ENCODE measurements around the gene POT1. TPM values are rescaled to one million over a fixed set of nuclear protein-coding genes. Genes with fewer than 3 reads are reported as not detected.

Gene POT1
- total RNA-seq, 2 donors from 2014 or later, result 46.0 to 52.7 TPM

GRCh38 chr7:124791426-124791825 is 138.2 kb downstream of the POT1 start:
- ATAC-seq (no peak), DNase-seq (ENCODE audit: low spot score in 2 of 2) (no peak)
- H3K9me3 Mint-ChIP-seq, result peaks cover 3 to 9% of the 10 kb centered on the region in 2 donors
- H3K27ac Mint-ChIP-seq, result no peak overlapping the region
- H3K36me3 Mint-ChIP-seq, result peaks cover 0 to 4% of the 10 kb centered on the region in 2 donors

GRCh38 chr7:124790645-124791044 is 139.0 kb downstream of the POT1 start:
- Mint-ChIP-seq H3K27ac (no peak overlapping the region), H3K9me3 (peaks cover under 1 to 2% of the 10 kb centered on the region in 2 donors), H3K36me3 (no peaks in the 10 kb centered on the region)
- ATAC-seq, result no peak
- no peak for DNase-seq (ENCODE audit: low spot score in 2 of 2)

- Mint-ChIP-seq H3K9me3 (no peaks in the 10 kb centered on the region), H3K36me3 (no peaks in the 10 kb centered on the region), H3K27ac (no peak overlapping the region)
- DNase-seq (ENCODE audit: low spot score in 2 of 2) (no peak), ATAC-seq (no peak)
Observed at GRCh38 chr7:124785994-124786393, 143.6 kb downstream of the POT1 start.

DNA sequence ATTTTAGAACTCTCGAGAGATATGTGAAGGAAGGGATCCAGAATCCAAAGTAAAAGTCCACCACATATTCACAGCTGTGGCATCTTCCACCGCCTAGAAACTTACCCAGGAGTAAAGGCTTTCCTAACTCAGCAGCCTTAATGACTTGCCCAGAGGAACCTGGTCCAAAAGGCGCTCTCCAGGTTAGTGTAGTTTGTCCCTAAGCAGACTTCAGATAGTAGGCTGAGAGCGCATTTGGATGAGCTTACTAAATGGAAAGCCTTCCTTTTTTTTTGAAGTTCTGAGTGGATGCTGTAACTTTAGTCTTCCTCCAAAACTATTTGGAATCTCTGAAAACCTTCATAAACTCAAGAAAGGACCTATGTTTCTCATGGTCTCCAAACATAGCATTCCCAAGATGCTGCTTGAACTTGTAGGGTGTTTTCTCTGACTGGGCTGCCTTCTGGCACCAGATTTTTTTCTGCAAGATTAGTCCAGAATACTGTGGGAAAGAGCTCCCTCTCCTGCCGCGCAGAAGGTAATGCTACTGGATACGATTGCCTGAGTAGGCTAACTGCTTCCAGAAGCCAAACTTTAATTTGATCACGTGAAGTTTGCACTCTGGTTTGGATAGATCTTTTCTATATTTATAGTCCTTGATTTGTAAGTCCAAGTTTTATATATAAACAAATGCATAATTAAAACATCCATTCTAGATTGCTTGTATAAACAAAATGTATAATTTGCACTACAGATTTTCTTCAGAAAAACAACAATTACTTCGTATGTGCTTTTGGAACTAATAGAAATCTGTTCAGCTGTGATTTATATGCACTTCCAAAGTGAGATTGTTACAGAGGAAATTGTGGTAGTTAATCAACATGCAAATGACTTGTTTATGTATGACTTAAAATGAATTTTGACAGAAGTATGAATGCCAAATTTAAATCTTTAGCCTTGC is 144.5 kb downstream of the POT1 start:
- peak in 1 of 2 donors; percentile 6 for DNase-seq (ENCODE audit: low spot score in 2 of 2)
- Mint-ChIP-seq H3K27ac (no peak overlapping the region), H3K9me3 (no peaks in the 10 kb centered on the region), H3K36me3 (no peaks in the 10 kb centered on the region)
- ATAC-seq, result peak in 1 of 2 donors; percentile 59

- no peak for ATAC-seq
- Mint-ChIP-seq H3K36me3 (no peaks in the 10 kb centered on the region), H3K9me3 (no peaks in the 10 kb centered on the region), H3K27ac (no peak overlapping the region)
- DNase-seq (ENCODE audit: low spot score in 2 of 2), result no peak
Observed at GRCh38 chr7:124783271-124783670, 146.4 kb downstream of the POT1 start.

GRCh38 chr7:124781907-124782734 is 147.5 kb downstream of the POT1 start:
- H3K27ac Mint-ChIP-seq, result no peak overlapping the region
- DNase-seq (ENCODE audit: low spot score in 2 of 2) (no peak), ATAC-seq (no peak)
- H3K9me3 Mint-ChIP-seq, result no peaks in the 10 kb centered on the region
- H3K36me3 Mint-ChIP-seq, result no peaks in the 10 kb centered on the region

- ATAC-seq, result no peak
- H3K9me3 Mint-ChIP-seq, result no peaks in the 10 kb centered on the region
Observed at GRCh38 chr7:124781418-124781817, 148.2 kb downstream of the POT1 start.

GRCh38 chr7:124780608-124781007 is 149.0 kb downstream of the POT1 start:
- Mint-ChIP-seq H3K27ac (no peak overlapping the region), H3K36me3 (no peaks in the 10 kb centered on the region), H3K9me3 (no peaks in the 10 kb centered on the region)
- ATAC-seq (no peak), DNase-seq (ENCODE audit: low spot score in 2 of 2) (no peak)

More at GRCh38 chr7:124781418-124781817, 148.2 kb downstream of the POT1 start:
- Mint-ChIP-seq H3K27ac (no peak overlapping the region), H3K36me3 (no peaks in the 10 kb centered on the region)
- DNase-seq (ENCODE audit: low spot score in 2 of 2), result no peak

DNA sequence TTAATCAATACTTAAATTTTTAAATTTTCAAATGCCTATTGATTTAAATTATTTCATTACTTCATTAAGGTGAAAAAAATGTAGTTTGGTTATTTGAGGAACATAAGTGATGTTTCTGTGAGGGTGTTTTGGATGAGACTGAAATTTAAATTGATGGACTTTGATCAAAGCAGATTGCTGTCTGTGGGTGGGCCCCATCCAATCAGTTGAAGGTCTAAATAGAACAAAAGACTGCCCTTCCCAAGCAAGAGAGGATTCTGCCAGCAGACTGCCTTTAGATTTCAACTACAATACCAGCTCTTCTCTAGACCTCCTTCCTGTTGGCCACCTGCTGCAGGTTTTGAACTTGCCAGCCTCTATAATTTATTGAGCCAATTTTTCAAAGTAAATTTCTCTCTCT is 149.6 kb downstream of the POT1 start:
- DNase-seq (ENCODE audit: low spot score in 2 of 2), result no peak
- no peaks in the 10 kb centered on the region for H3K36me3 Mint-ChIP-seq
- no peaks in the 10 kb centered on the region for H3K9me3 Mint-ChIP-seq
- no peak overlapping the region for H3K27ac Mint-ChIP-seq
- no peak for ATAC-seq

GRCh38 chr7:124779620-124780019 is 150.0 kb downstream of the POT1 start:
- DNase-seq (ENCODE audit: low spot score in 2 of 2) (no peak), ATAC-seq (no peak)
- Mint-ChIP-seq H3K36me3 (no peaks in the 10 kb centered on the region), H3K9me3 (no peaks in the 10 kb centered on the region), H3K27ac (no peak overlapping the region)

DNA sequence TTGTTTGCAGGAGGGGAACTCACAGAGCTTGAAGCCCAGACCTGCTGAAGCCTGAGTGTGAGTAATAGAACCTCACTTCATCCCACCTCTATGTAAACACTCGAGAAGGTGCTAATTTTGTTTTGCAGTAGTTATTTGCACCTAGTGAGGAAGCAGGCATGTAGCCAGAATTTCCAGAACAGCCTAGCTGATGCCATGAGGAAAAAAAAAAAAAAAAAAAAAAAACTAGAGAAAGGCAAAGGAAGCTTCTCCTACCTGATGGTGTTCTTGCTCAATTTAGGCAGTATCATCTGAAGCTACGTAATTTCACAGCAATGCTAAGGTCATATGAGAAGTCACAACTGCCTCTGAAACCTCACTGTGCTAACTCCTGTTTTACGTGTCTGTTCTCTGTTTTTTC is 150.4 kb downstream of the POT1 start:
- Mint-ChIP-seq H3K27ac (no peak overlapping the region), H3K9me3 (no peaks in the 10 kb centered on the region), H3K36me3 (no peaks in the 10 kb centered on the region)
- ATAC-seq, result no peak
- no peak for DNase-seq (ENCODE audit: low spot score in 2 of 2)

DNA sequence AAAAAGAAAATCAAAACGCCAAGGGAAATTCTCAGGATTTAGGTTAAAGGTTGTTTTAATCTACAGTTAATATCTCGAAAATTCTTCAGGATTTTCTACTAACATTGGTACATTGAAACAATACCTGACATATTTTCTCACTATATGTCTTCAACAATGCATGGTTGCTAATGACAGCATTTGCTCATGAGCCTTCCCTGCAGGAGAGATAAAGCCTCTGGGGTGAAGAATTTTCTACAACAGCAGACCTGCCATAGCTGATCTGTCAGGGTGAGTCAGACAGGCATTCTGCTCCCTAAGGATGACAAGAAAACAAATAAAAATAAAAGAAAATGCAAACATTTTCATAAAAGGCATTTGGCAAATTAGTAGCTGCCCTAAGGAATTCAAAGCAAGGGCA is 152.4 kb downstream of the POT1 start:
- ATAC-seq (no peak), DNase-seq (ENCODE audit: low spot score in 2 of 2) (no peak)
- Mint-ChIP-seq H3K27ac (no peak overlapping the region), H3K36me3 (no peaks in the 10 kb centered on the region), H3K9me3 (no peaks in the 10 kb centered on the region)

GRCh38 chr7:124776153-124776552 is 153.5 kb downstream of the POT1 start:
- ATAC-seq, result no peak
- H3K9me3 Mint-ChIP-seq, result no peaks in the 10 kb centered on the region
- no peaks in the 10 kb centered on the region for H3K36me3 Mint-ChIP-seq
- no peak overlapping the region for H3K27ac Mint-ChIP-seq
- DNase-seq (ENCODE audit: low spot score in 2 of 2), result no peak

GRCh38 chr7:124775422-124775821 is 154.2 kb downstream of the POT1 start:
- ATAC-seq (no peak), DNase-seq (ENCODE audit: low spot score in 2 of 2) (no peak)
- Mint-ChIP-seq H3K27ac (no peak overlapping the region), H3K36me3 (no peaks in the 10 kb centered on the region), H3K9me3 (no peaks in the 10 kb centered on the region)

DNA sequence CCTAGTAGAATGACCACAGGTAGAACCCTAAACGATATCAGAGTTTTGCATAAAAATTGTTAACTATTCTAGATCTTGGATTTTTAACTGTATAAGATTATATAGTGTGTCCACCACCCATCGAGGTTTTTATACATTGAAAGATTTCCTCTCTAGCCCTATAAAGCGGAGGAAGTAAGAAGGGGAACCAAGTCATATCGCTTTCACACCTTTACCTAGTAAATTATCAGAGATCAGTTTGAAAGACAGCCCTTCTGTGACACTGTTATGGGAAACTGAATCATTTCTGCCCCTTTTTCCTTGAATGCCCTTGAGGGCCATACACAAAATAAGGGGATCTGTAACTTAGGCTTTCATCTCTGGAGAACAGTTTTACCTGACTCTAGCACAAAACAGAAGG is 155.7 kb downstream of the POT1 start:
- no peaks in the 10 kb centered on the region for H3K36me3 Mint-ChIP-seq
- no peak for DNase-seq (ENCODE audit: low spot score in 2 of 2)
- H3K27ac Mint-ChIP-seq, result no peak overlapping the region
- no peaks in the 10 kb centered on the region for H3K9me3 Mint-ChIP-seq
- no peak for ATAC-seq

- ATAC-seq (no peak), DNase-seq (ENCODE audit: low spot score in 2 of 2) (no peak)
- H3K27ac Mint-ChIP-seq, result no peak overlapping the region
- no peaks in the 10 kb centered on the region for H3K9me3 Mint-ChIP-seq
- no peaks in the 10 kb centered on the region for H3K36me3 Mint-ChIP-seq
Observed at GRCh38 chr7:124773339-124773738, 156.3 kb downstream of the POT1 start.
